GM18499 (cell line): ENCODE measurements around the gene GLIS1.

Experiments used
- ATAC-seq: cut with Tn5 transposase; IDR thresholded peaks from one replicate; pipeline ENCODE4 v1.9.1; 2021; ENCODE audit warnings: moderate number of reproducible peaks; ENCODE audit not compliant: insufficient read depth, unreplicated experiment

The GLIS1 gene

GRCh38 chr1:53524428-53525375, 214.3 kb downstream of the GLIS1 start:
- ATAC-seq = no peak

GRCh38 chr1:53521924-53522552, 216.9 kb downstream of the GLIS1 start:
- no peak for ATAC-seq

- no peak for ATAC-seq
Measured at GRCh38 chr1:53520481-53520880, 218.5 kb downstream of the GLIS1 start.

GRCh38 chr1:53519421-53519820, 219.5 kb downstream of the GLIS1 start:
- no peak for ATAC-seq

GRCh38 chr1:53518775-53519174, 220.2 kb downstream of the GLIS1 start:
- no peak for ATAC-seq

GRCh38 chr1:53517821-53518352, 221.1 kb downstream of the GLIS1 start:
- ATAC-seq = no peak

GRCh38 chr1:53517109-53517508, 221.9 kb downstream of the GLIS1 start:
- ATAC-seq = no peak

GRCh38 chr1:53516181-53516580, 222.8 kb downstream of the GLIS1 start:
- ATAC-seq = no peak

GRCh38 chr1:53514436-53514835, 224.5 kb downstream of the GLIS1 start:
- no peak for ATAC-seq

GRCh38 chr1:53513846-53514245, 225.1 kb downstream of the GLIS1 start:
- no peak for ATAC-seq

- no peak for ATAC-seq
Measured at GRCh38 chr1:53512807-53513755, 225.9 kb downstream of the GLIS1 start.

- ATAC-seq = no peak
Measured at GRCh38 chr1:53511933-53512806, 226.8 kb downstream of the GLIS1 start.

- no peak for ATAC-seq
Measured at GRCh38 chr1:53511323-53511932, 227.5 kb downstream of the GLIS1 start.

- no peak for ATAC-seq
Measured at GRCh38 chr1:53510215-53510614, 228.7 kb downstream of the GLIS1 start.

- no peak for ATAC-seq
Measured at GRCh38 chr1:53509775-53510174, 229.2 kb downstream of the GLIS1 start.

GRCh38 chr1:53508991-53509666, 229.8 kb downstream of the GLIS1 start:
- no peak for ATAC-seq

- no peak for ATAC-seq
Measured at GRCh38 chr1:53508056-53508990, 230.6 kb downstream of the GLIS1 start.
